ENCODE measurements around the gene SMARCC1.
"Not testable (repeated sequence)": the region's sequence is repeated elsewhere in the genome, so short reads cannot be mapped to it uniquely, and the experiment has no call there.

DNA sequence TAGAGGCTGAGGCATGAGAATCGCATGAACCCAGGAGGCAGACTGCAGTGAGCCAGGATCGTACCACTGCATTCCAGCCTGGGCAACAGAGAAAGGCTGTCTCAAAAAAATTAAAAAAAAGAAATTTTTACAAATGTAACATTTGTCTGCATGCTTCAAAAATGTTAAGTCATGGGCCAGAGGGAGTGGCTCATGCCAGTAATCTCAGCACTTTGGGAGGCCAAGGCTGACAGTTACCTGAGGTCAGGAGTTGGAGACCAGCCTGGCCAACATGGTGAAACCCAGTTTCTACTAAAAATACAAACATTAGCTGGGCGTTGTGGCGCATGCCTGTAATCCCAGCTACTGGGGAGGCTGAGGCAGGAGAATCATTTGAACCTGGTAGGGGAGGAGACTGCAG is 21.5 kb downstream of the SMARCC1 start:
- TF ChIP-seq FOXJ3 (CRISPR knock-in tag; IDR thresholded peaks at IDR 0.05; ENCODE audit: borderline replicate concordance): not testable (repeated sequence)
- TF ChIP-seq, protein P1, sequence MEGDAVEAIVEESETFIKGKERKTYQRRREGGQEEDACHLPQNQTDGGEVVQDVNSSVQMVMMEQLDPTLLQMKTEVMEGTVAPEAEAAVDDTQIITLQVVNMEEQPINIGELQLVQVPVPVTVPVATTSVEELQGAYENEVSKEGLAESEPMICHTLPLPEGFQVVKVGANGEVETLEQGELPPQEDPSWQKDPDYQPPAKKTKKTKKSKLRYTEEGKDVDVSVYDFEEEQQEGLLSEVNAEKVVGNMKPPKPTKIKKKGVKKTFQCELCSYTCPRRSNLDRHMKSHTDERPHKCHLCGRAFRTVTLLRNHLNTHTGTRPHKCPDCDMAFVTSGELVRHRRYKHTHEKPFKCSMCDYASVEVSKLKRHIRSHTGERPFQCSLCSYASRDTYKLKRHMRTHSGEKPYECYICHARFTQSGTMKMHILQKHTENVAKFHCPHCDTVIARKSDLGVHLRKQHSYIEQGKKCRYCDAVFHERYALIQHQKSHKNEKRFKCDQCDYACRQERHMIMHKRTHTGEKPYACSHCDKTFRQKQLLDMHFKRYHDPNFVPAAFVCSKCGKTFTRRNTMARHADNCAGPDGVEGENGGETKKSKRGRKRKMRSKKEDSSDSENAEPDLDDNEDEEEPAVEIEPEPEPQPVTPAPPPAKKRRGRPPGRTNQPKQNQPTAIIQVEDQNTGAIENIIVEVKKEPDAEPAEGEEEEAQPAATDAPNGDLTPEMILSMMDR (IDR thresholded peaks at IDR 0.05): not testable (repeated sequence)
- TF ChIP-seq, protein P2, sequence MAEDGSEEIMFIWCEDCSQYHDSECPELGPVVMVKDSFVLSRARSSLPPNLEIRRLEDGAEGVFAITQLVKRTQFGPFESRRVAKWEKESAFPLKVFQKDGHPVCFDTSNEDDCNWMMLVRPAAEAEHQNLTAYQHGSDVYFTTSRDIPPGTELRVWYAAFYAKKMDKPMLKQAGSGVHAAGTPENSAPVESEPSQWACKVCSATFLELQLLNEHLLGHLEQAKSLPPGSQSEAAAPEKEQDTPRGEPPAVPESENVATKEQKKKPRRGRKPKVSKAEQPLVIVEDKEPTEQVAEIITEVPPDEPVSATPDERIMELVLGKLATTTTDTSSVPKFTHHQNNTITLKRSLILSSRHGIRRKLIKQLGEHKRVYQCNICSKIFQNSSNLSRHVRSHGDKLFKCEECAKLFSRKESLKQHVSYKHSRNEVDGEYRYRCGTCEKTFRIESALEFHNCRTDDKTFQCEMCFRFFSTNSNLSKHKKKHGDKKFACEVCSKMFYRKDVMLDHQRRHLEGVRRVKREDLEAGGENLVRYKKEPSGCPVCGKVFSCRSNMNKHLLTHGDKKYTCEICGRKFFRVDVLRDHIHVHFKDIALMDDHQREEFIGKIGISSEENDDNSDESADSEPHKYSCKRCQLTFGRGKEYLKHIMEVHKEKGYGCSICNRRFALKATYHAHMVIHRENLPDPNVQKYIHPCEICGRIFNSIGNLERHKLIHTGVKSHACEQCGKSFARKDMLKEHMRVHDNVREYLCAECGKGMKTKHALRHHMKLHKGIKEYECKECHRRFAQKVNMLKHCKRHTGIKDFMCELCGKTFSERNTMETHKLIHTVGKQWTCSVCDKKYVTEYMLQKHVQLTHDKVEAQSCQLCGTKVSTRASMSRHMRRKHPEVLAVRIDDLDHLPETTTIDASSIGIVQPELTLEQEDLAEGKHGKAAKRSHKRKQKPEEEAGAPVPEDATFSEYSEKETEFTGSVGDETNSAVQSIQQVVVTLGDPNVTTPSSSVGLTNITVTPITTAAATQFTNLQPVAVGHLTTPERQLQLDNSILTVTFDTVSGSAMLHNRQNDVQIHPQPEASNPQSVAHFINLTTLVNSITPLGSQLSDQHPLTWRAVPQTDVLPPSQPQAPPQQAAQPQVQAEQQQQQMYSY (CRISPR knock-in tag; IDR thresholded peaks at IDR 0.05): not testable (repeated sequence)
